UCSD-AML1 (cell line): ENCODE data around the gene CSRNP3.
"Not testable (repeated sequence)": the region's sequence is repeated elsewhere in the genome, so short reads cannot be mapped to it uniquely, and the experiment has no call there.

Experiments used
- DNase-seq: peaks from one replicate; lab custom pipeline; 2025; ENCODE audit not compliant: unreplicated experiment; lab: John Stamatoyannopoulos, UW

Gene CSRNP3

DNA sequence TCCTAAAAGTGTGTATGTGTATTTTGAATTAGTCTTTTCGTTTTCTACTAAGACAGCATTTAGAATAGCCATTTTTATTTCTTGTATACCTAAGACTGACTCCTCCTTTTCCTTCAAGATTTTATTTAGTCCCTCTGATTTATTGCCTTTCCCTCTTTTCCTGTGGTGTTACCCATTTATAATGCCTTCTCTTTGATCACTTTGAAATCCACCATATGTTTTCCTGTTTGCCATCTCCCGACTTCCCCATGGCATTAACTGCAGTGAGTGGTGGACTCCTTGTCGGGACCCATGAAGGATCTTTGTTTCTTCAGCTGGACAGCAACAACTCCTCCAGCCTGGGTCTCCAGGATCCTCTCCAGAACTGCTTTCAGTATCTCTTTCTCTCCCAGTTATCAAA is 160.7 kb downstream of the CSRNP3 start:
- DNase-seq, result no peak

DNA sequence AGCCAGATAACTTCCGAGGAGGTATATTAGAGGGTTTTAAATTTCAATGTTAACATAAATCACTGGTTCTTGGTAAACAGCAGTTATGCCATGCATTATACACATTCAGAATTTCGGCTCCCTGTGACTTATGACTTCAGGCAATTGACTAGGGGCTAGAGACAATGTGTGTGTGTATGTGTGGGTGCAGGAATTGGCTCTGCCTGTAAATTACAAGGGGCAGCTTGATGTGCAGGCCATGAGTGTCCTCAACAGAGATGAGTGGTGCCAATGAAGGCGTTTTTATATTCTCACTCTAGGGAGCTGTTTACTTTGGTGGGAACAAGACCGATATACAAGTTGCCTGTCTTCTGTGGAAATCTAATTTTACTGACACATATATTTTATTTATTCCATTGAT is 161.6 kb downstream of the CSRNP3 start:
- no peak for DNase-seq

DNA sequence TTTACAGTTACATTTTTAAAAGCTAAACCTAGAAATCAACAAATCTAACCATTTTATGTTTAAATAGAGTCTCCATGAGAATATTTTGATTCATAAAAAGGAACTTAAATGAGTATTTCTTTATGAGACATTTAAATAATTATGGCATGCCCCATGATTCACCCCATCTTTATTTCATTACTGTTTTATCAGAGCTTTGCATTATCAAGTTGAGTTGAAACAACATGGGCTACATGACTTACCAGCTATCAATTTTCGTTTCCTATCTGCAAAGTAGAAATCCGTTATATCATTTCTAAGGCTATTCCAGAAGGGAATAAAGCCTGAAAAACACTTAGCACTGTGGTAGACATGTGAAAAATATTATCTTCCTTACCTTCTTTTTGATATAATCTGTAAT is 163.1 kb downstream of the CSRNP3 start:
- no peak for DNase-seq

DNA sequence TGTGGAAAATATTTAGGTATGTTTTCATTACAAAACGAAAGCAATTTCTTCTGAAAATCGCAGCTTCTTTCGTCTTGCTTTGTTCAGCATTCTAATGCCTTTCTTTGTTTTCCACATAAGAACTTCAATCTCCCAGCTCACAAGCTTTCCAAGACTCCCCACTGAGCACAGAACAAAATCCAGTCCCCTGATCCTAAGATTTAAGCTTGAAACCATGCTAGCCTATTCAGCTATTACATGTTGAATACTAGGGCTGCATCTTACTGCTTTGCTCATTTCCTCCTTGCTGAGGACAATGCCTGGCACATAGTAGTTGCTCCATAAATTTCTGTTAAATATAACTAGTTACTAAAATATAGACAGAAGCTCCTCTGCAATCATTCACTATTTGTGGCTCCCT is 163.9 kb downstream of the CSRNP3 start:
- no peak for DNase-seq

DNA sequence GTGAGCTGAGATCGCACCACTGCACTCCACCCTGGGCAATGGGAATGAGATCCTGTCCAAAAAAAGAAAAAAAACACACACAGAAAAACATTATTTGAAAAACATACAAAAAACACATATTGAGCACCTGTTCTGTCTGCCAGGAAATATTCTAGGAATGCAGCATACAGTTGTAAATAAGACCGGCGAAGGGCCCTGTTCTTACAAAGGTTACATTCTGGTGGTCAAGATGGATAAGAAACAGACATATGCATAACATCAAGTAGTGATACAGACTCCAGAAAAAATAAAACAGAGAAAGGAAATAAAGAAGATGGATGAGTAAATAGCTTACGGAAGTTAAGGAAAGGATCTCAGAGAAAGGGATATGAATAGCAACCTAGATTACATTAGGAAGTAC is 164.8 kb downstream of the CSRNP3 start:
- DNase-seq, result no peak

- DNase-seq, result no peak
Observed at GRCh38 chr2:165634855-165635254, 165.4 kb downstream of the CSRNP3 start.

DNA sequence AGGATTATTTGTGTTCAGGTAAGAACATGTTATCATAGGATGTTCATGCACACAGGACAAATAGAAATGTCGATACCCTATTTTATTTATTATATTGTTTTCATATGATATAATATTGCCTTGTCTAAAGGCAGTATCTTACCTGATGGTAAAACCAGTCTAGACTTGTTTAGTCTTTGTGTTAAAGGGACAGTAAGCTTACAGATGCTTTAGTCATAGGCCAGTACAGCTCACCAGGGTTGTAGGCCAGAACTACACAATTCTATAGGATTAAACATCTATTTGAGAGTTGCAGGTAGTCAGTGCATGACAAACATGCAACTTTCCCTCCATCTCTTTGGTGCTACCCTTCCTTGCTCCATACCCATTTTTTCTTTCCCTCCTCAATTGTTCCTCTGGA is 166.0 kb downstream of the CSRNP3 start:
- no peak for DNase-seq

GRCh38 chr2:165636959-165637358 is 167.5 kb downstream of the CSRNP3 start:
- no peak for DNase-seq

DNA sequence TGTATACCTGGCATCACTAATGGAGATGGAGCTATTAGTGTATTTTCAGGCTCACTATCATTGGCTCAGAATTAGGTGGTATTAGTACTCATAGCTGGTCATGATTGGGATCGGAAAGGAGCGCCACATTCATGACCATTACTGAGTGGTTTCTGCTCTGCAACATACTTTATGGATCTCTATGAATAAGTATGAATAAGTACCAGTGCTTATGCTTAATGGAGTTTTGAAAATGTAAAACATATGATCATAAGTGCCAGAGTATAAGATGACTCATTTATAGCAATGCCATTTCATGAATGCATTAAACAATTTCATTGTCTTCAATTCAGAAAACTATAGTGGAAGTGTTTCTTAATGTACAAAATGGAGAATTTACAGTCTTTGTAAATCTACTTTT is 167.9 kb downstream of the CSRNP3 start:
- DNase-seq, result no peak

DNA sequence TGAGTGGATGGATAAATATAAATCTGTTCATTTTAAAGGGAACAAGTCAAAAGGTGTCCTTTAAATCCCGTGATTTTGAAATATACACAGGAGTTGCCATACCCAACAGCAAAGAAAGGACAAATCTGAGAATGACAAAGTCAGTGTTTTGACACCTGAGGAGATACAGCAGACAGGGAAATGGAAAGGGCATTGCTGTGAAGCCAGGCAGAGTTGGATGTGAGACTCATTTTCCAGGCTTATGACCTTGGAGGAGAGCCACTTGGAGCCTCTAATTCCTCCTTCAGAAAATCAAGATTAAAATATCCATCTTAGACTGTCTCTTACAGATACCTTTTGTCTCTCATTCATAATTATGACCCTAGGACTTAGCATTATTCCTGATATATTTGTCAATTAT is 170.0 kb downstream of the CSRNP3 start:
- no peak for DNase-seq

GRCh38 chr2:165640247-165640929 is 170.9 kb downstream of the CSRNP3 start:
- DNase-seq, result no peak

- no peak for DNase-seq
Observed at GRCh38 chr2:165645930-165646831, 176.7 kb downstream of the CSRNP3 start.

GRCh38 chr2:165647409-165647808 is 177.9 kb downstream of the CSRNP3 start:
- no peak for DNase-seq

DNA sequence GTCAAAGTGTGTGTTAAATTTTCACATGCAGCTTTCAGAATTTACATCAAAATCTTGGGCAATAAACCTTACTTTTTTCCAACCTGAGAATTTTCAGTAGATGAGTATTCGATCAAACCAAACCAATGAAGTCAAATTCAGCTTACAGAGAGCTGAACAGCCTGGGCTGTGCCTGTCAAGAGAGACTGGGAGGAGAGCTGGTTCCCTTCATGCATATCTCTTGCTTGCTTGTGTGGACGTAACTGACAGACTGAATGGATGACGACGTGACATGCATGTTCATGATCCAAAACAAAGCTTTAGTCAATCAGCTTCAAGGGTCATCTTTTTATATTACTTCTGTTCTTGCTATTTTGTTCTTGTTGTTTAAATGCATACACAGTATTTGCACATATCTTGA is 179.3 kb downstream of the CSRNP3 start:
- no peak for DNase-seq

DNA sequence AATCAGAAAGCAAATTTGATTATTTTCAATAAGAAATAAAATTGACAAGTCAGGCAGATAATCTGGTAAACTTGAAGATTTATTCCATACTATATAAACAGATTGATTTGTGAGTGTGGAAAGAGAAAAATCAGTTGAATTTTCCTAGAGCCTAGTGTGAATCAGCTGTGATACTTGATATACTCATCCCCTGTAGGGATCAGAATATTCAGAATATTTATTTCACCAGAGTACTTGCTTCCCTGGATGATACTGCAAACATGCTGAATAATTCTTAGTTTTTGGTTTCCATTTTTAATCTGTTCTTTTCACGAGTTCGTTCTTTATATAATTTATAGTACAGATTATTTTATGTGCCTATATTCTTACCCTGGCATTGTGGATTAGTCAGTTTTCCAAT is 181.7 kb downstream of the CSRNP3 start:
- no peak for DNase-seq

GRCh38 chr2:165655661-165656060 is 186.2 kb downstream of the CSRNP3 start:
- DNase-seq, result no peak

- DNase-seq, result no peak
Observed at GRCh38 chr2:165660361-165660760, 190.9 kb downstream of the CSRNP3 start.

DNA sequence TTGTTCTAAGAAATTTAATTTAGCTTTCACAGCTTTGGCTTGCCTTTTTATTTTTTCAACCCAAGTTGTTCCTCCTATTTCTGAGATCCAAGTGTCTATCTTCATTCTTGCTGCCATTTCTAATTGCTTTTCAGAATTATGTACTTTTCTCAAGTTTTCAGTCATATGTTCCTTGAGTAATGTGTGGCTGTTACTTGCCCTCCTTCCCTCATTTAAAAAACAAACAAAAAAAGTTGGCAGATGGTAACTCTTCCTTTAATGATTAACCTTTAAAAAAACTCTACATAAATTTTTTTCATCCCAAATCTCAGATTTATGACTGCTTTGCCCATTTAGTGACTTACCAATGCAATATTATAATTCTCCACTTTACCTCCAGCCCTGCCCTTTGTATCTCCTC is 193.2 kb downstream of the CSRNP3 start:
- no peak for DNase-seq

GRCh38 chr2:165665614-165666013 is 196.1 kb downstream of the CSRNP3 start:
- DNase-seq, result no peak

DNA sequence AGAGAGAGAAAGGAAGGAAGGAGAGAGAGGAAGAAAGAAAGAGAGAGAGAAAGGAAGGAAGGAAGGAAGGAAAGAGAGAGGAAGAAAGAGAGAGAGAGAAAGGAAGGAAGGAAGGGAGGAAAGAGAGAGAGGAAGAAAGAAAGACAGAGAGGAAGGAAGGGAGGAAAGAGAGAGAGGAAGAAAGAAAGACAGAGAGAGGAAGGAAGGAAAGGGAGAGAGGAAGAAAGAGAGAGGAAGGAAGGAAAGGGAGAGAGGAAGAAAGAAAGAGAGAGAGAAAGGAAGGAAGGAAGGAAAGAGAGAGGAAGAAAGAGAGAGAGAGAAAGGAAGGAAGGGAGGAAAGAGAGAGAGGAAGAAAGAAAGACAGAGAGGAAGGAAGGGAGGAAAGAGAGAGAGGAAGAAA is 196.6 kb downstream of the CSRNP3 start:
- not testable (repeated sequence) for DNase-seq

GRCh38 chr2:165666605-165667004 is 197.1 kb downstream of the CSRNP3 start:
- DNase-seq, result no peak

DNA sequence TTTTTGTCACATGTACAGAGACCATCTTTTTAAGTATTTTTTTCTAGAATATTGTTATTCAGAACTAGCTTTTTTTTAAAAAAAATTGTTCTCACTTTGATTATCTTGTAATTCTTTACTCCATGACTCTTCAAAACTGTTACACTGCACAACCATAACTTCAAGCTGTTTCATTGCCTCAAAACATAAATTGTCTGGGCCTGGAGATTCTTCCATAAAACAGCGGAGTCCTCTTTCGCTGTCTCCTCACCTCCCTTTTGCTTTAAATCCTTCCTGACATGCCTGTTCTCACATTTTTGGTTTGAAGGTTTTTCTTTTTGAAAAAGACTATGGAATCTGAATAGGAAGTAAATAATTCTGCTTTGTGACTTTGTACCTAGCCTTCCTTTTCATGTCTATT is 197.9 kb downstream of the CSRNP3 start:
- no peak for DNase-seq
